Measurements from ENCODE around the gene FGD4. TPM values are rescaled to one million over a fixed set of nuclear protein-coding genes. Genes with fewer than 3 reads are reported as not detected.
A peak's percentile ranks its signal among the peaks of the same experiment; 100 is the strongest.

The FGD4 gene
- total and polyA plus RNA-seq, 9 of the 15 experiments (the other 6 are each of a cell fraction or from before 2014, with no cell fraction given), result 0.05 to 0.51 (median 0.27) TPM

DNA sequence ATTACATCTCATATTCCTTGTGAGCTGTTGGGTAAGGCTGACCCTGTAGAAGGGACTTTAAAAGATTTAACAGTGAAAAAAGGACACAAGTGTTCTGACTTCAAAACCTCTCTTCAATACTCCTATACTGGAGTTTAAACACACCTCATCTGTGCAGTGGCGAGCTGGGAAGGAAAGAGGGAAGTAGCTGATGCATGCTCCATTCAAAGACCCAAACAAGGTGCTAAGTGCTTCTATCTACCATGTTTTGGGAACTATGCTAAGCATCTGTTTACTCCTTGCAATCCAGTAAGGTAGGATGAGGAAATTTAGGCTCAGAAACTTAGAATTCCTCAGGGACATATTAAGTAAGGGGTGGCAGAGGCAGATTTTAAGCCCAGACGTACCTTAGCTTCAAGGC lies 263.3 kb downstream of the FGD4 start:
- H3K4me1 ChIP-seq (replicated peaks in 1 of 2; ENCODE audit: control insufficient read depth in 2 of 2, insufficient read depth in 2 of 2, low read length in 2 of 2), result no peaks in the 10 kb centered on the region
- H3K36me3 ChIP-seq (ENCODE audit: control insufficient read depth, insufficient read depth, low read length), result no peaks in the 10 kb centered on the region
- no peak overlapping the region for H3K4me3 ChIP-seq
- POLR2A ChIA-PET, result no interaction called here
- no TSS peak for BruUV-seq (replicated peaks)
- H3K4me2 ChIP-seq (ENCODE audit: insufficient read depth, low read length), result no peak overlapping the region
- H2AFZ ChIP-seq (ENCODE audit: low read depth, low read length), result no peak overlapping the region
- no peaks in the 10 kb centered on the region for H4K20me1 ChIP-seq (replicated peaks; ENCODE audit: control insufficient read depth, insufficient read depth, low read length)
- H3K79me2 ChIP-seq (ENCODE audit: control insufficient read depth, insufficient read depth, low read length), result no peaks in the 10 kb centered on the region
- no peaks in the 10 kb centered on the region for H3K9me3 ChIP-seq (replicated peaks; ENCODE audit: control insufficient read depth, insufficient read depth, low read depth, low read length)
- no peak overlapping the region for H3K9ac ChIP-seq (ENCODE audit: insufficient read depth in 1 of 2, low read depth in 2 of 2, low read length in 2 of 2)
- peaks cover 10 to 24% of the 10 kb centered on the region in 2 experiments; a peak in 3 of 5 replicates for H3K27me3 ChIP-seq (ENCODE audit: control insufficient read depth in 2 of 2, insufficient read depth in 2 of 2, low read length in 2 of 2)
- CTCF ChIA-PET (ENCODE audit: low intra/inter-chr PET ratio), result no interaction called here
- intact Hi-C loops (cut with micrococcal nuclease), result no loop called here
- in situ Hi-C loops (cut with MboI), result no loop called here
- TF ChIP-seq SPI1 (IDR thresholded peaks at IDR 0.05; ENCODE audit: borderline replicate concordance, low read depth, low read length), result 0 out of 2 replicates have a peak, but pooled peaks have one; percentile 6
- TF ChIP-seq, protein P1, sequence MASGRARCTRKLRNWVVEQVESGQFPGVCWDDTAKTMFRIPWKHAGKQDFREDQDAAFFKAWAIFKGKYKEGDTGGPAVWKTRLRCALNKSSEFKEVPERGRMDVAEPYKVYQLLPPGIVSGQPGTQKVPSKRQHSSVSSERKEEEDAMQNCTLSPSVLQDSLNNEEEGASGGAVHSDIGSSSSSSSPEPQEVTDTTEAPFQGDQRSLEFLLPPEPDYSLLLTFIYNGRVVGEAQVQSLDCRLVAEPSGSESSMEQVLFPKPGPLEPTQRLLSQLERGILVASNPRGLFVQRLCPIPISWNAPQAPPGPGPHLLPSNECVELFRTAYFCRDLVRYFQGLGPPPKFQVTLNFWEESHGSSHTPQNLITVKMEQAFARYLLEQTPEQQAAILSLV (tag; IDR thresholded peaks at IDR 0.05), result no peak
- DNase-seq (ENCODE audit: extremely low read depth in 1 of 4, low spot score in 3 of 4), result no peak
- FAIRE-seq, result no peak
- no peak overlapping the region for H3K27ac ChIP-seq (ENCODE audit: extremely low read depth, low read depth, low read length)
- WGBS (ENCODE audit: insufficient coverage, low coverage, missing lambda C conversion rate), result 9% methylated on average over 2 of the region's 2 CpGs
- no peaks in the 10 kb centered on the region for H3K9me1 ChIP-seq (ENCODE audit: control insufficient read depth, insufficient read depth, low read length)
- ATAC-seq, result no peak

DNA sequence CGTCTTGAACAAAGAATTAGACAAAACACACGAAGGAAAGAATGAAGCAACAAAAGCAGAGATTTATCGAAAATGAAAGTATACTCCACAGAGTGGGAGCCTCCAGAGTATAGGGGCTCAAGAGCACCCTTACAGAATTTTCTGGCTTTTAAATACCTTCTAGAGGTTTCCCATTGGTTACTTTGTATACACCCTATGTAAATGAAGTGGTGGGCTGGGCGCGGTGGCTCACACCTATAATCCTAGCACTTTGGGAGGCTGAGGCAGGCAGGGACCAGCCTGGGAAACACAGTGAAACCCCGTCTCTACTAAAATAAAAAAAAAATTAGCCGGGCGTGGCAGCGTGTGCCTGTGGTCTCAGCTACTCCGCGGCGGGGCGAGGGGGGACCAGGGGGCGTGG lies 266.7 kb downstream of the FGD4 start:
- Histone ChIP-seq H4K20me1 (replicated peaks; ENCODE audit: control insufficient read depth, insufficient read depth, low read length) (no peaks in the 10 kb centered on the region), H3K4me3 (no peak overlapping the region), H3K4me2 (ENCODE audit: insufficient read depth, low read length) (no peak overlapping the region; the same call in 1 of the 2 replicates), H3K9ac (ENCODE audit: insufficient read depth in 1 of 2, low read depth in 2 of 2, low read length in 2 of 2) (no peak overlapping the region), H3K79me2 (ENCODE audit: control insufficient read depth, insufficient read depth, low read length) (no peaks in the 10 kb centered on the region), H3K9me3 (replicated peaks; ENCODE audit: control insufficient read depth, insufficient read depth, low read depth, low read length) (peaks cover 2% of the 10 kb centered on the region; the same call in 1 of the 2 replicates), H3K27ac (ENCODE audit: extremely low read depth, low read depth, low read length) (no peak overlapping the region), H2AFZ (ENCODE audit: low read depth, low read length) (no peak overlapping the region), H3K4me1 (replicated peaks in 1 of 2; ENCODE audit: control insufficient read depth in 2 of 2, insufficient read depth in 2 of 2, low read length in 2 of 2) (no peaks in the 10 kb centered on the region), H3K9me1 (ENCODE audit: control insufficient read depth, insufficient read depth, low read length) (no peaks in the 10 kb centered on the region), H3K36me3 (ENCODE audit: control insufficient read depth, insufficient read depth, low read length) (no peaks in the 10 kb centered on the region), H3K27me3 (ENCODE audit: control insufficient read depth in 2 of 2, insufficient read depth in 2 of 2, low read length in 2 of 2) (peaks cover 7 to 11% of the 10 kb centered on the region in 2 experiments; a peak in 3 of 5 replicates)
- no TSS peak for BruUV-seq (replicated peaks)
- 4% methylated on average over 8 of the region's 14 CpGs for WGBS (ENCODE audit: insufficient coverage, low coverage, missing lambda C conversion rate)
- no peak for DNase-seq (ENCODE audit: extremely low read depth in 1 of 4, low spot score in 3 of 4)
- in situ Hi-C loops (cut with MboI), result loop anchor here (5.0 kb wide), 1 partner anchor 209 kb away; no protein-coding TSS in a partner anchor
- ChIA-PET POLR2A (no interaction called here), CTCF (ENCODE audit: low intra/inter-chr PET ratio) (no interaction called here)
- intact Hi-C loops (cut with micrococcal nuclease), result no loop called here
- no peak for ATAC-seq
- FAIRE-seq, result peak; percentile 32
- no peak for TF ChIP-seq ZBTB33 (CRISPR knock-in tag; IDR thresholded peaks at IDR 0.05)
- TF ChIP-seq ZNF324 (CRISPR knock-in tag; IDR thresholded peaks at IDR 0.05), result no peak
- TF ChIP-seq ZFPM2 (CRISPR knock-in tag; IDR thresholded peaks at IDR 0.05), result no peak
- no peak for TF ChIP-seq SPI1 (IDR thresholded peaks at IDR 0.05; ENCODE audit: borderline replicate concordance, low read depth, low read length)
- no peak for TF ChIP-seq ZNF512 (tag; IDR thresholded peaks at IDR 0.05)
- no peak for TF ChIP-seq GABPA (tag; conservative IDR thresholded peaks at IDR 0.05; ENCODE audit: low read depth)
- TF ChIP-seq ZBTB1 (CRISPR knock-in tag; IDR thresholded peaks at IDR 0.05; ENCODE audit: borderline replicate concordance, low read depth), result no peak
- TF ChIP-seq GTF2A2 (tag; IDR thresholded peaks at IDR 0.05), result no peak
- TF ChIP-seq RFX7 (CRISPR knock-in tag; IDR thresholded peaks at IDR 0.05), result no peak
- no peak for TF ChIP-seq MEF2D (tag; conservative IDR thresholded peaks at IDR 0.05; ENCODE audit: low read depth)

All from K562 (cell line).